Neutrophil (primary cell): ENCODE data around the gene KRT75.

Experiments used
- H3K27ac ChIP-seq: fragments of 200-600 bp; sonication (generic); 2 replicates; pipeline ENCODE4 v1.5.1; 2016; ENCODE audit warnings: mild to moderate bottlenecking, moderate library complexity
- H3K27me3 ChIP-seq: fragments of 200-600 bp; sonication (generic); 2 replicates; pipeline ENCODE4 v1.6.0; 2016; ENCODE audit warnings: mild to moderate bottlenecking
- H3K36me3 ChIP-seq: fragments of 200-600 bp; sonication (generic); 2 replicates; pipeline ENCODE4 v1.5.1; 2017
- H3K4me1 ChIP-seq, 2 experiments: fragments of 200-600 bp in 1 of 2; sonication (generic) in 1 of 2; 1 replicate in 1 of 2; 2 replicates in 1 of 2; pipeline versions ENCODE4 v1.5.1 to v1.6.1; 2013 to 2016; ENCODE audit warnings: low read depth in 1 of 2, low read length in 1 of 2, mild to moderate bottlenecking in 1 of 2, moderate library complexity in 1 of 2; ENCODE audit not compliant: control insufficient read depth in 1 of 2, insufficient read depth in 1 of 2
- H3K4me3 ChIP-seq, 2 experiments: fragments of 200-600 bp in 1 of 2; sonication (generic) in 1 of 2; 1 replicate in 1 of 2; 2 replicates in 1 of 2; pipeline ENCODE4 v1.5.1; 2013 to 2016; ENCODE audit warnings: low read depth in 1 of 2, low read length in 1 of 2, mild to moderate bottlenecking in 1 of 2, moderate library complexity in 1 of 2
- H3K9me3 ChIP-seq: fragments of 200-600 bp; sonication (generic); 2 replicates; pipeline ENCODE4 v1.5.1; 2016
- TF ChIP-seq, protein P1 (sequence below): fragments of 200-600 bp; sonication (generic); IDR thresholded peaks from 2 replicates; pipeline ENCODE4 v1.5.1; 2016; ENCODE audit warnings: antibody characterized with exemption

Gene KRT75

DNA sequence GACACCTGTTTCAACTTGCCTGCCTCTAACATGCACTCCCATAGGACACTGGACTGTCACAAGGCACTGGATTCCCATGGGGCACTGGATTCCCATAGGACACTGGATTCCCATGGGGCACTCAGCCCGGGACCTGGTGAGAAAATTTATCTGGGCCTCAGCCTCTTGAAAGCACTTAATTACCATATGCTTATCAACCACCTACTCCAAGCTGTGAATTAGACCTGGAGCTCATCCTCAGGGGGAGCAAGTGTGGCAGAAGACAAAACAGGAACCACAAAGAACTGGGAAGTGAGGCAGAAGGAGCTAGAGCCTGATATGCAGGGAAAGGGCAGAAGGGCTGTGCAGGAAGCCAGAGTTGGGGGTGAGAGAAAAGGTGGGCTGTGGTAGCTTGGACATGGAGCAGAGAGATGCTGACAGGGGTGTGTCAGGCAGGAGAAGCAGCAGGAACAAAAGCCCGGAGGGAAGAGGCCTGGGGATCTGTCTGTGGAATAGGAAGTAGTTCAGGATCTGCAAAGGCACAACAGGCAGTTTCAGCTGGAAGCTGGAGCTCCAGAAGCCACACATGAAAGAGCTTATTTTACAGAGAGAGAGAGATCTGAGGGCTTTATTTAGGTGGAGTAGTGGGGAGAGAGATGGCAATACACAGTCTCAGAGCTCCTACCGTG lies 31.2 kb downstream of the KRT75 start:
- TF ChIP-seq, protein P1, sequence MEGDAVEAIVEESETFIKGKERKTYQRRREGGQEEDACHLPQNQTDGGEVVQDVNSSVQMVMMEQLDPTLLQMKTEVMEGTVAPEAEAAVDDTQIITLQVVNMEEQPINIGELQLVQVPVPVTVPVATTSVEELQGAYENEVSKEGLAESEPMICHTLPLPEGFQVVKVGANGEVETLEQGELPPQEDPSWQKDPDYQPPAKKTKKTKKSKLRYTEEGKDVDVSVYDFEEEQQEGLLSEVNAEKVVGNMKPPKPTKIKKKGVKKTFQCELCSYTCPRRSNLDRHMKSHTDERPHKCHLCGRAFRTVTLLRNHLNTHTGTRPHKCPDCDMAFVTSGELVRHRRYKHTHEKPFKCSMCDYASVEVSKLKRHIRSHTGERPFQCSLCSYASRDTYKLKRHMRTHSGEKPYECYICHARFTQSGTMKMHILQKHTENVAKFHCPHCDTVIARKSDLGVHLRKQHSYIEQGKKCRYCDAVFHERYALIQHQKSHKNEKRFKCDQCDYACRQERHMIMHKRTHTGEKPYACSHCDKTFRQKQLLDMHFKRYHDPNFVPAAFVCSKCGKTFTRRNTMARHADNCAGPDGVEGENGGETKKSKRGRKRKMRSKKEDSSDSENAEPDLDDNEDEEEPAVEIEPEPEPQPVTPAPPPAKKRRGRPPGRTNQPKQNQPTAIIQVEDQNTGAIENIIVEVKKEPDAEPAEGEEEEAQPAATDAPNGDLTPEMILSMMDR: no peak
- H3K9me3 ChIP-seq: no peaks in the 10 kb centered on the region
- no peaks in the 10 kb centered on the region for H3K36me3 ChIP-seq
- H3K4me3 ChIP-seq: no peak overlapping the region
- no peak overlapping the region for H3K27ac ChIP-seq
- peaks cover under 1% of the 10 kb centered on the region for H3K27me3 ChIP-seq
- H3K4me1 ChIP-seq: no peaks in the 10 kb centered on the region

DNA sequence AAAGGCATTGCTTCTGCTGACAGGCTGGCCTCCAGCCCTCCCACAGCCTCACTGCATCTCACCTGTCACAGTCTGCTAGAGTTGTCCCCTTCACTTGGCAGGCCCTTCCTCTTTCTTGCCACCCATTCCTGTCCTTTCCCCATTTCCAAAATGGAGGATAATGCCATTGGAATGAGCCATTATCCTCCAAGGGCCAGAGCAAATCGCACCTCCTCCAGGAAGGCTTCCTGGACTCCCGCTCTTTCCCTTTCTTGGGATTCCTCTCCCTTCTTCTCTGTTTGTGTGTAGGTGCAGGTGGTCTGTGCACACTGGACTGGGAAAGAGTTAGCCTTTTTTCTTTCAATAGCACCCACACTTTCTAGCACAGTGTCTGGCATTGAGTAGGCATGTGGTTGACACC lies 31.8 kb downstream of the KRT75 start:
- TF ChIP-seq, protein P1: no peak
- no peaks in the 10 kb centered on the region for H3K36me3 ChIP-seq
- H3K4me1 ChIP-seq: no peaks in the 10 kb centered on the region
- peaks cover 7% of the 10 kb centered on the region for H3K27me3 ChIP-seq
- H3K9me3 ChIP-seq: no peaks in the 10 kb centered on the region
- H3K4me3 ChIP-seq: no peak overlapping the region
- no peak overlapping the region for H3K27ac ChIP-seq

DNA sequence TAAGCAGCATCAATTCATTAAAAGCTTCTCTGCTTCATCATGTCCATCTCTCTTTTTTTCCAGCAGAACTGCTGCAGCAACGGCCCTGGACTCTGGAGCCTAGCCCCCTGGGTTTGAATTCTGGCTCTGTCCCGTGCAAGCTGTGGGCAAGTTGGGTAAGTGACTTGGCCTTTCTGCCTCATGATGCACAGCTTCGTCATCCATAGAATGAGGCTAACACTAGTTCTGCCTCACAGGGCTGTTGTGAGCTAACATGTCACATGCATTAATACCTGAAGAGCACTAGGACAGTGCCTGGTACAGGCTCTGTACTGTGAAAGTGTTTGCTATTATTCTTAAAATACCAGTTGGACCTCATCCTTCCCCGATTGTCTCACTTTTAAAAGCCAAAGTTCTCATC lies 32.2 kb downstream of the KRT75 start:
- H3K4me1 ChIP-seq: no peaks in the 10 kb centered on the region
- H3K4me3 ChIP-seq: no peak overlapping the region
- H3K27ac ChIP-seq: no peak overlapping the region
- peaks cover 11% of the 10 kb centered on the region for H3K27me3 ChIP-seq
- TF ChIP-seq, protein P1: no peak
- no peaks in the 10 kb centered on the region for H3K36me3 ChIP-seq
- no peaks in the 10 kb centered on the region for H3K9me3 ChIP-seq

DNA sequence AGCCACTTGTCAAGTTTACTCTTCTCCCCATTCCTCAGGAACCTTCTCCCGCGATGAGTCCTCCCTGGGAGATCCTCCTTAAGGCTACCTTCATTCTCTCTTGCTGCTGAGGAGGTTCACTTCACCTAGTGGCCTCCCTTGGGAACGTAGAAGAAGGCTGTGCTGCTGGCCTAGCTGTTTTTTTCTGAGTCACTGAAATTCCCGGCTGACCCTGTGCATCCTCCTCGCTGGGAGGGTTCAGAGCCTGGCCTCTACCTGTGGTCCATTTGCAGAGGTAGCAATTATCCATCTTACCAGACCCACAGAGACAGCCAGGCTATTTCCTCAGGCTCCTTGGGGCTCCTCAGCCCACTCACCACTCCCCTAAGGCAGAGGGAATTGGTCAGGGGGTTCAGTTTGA lies 32.6 kb downstream of the KRT75 start:
- Histone ChIP-seq H3K36me3 (no peaks in the 10 kb centered on the region), H3K27ac (no peak overlapping the region), H3K27me3 (peaks cover 14% of the 10 kb centered on the region), H3K4me1 (no peaks in the 10 kb centered on the region), H3K4me3 (no peak overlapping the region), H3K9me3 (no peaks in the 10 kb centered on the region)
- TF ChIP-seq, protein P1: no peak

DNA sequence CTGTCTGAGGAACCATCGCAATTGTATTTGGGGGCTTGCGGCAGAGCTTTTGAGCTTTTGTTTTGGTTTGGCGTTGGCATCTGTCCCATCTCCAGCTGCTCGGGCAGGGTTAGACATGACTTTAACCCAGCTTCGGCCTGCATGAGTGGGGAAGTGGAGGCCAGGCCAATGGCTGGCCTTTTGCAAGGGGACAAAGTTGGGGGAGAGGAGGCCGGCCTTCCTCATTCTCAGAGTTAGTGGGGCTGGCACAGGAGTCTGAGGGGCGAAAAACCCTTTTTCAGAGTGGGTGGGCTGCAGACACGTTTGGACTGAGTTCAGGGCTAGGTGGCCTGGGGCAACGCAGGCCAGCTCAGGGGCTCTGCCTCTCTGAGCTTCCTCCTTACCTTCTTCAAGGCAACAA lies 33.3 kb downstream of the KRT75 start:
- Histone ChIP-seq H3K36me3 (no peaks in the 10 kb centered on the region), H3K27ac (no peak overlapping the region), H3K27me3 (peaks cover 19% of the 10 kb centered on the region), H3K4me3 (no peak overlapping the region), H3K9me3 (no peaks in the 10 kb centered on the region), H3K4me1 (no peaks in the 10 kb centered on the region)
- TF ChIP-seq, protein P1: no peak
